ENCODE results near the gene STPG3. TPM values are rescaled to one million over a fixed set of nuclear protein-coding genes. Genes with fewer than 3 reads are reported as not detected.

Gene STPG3
- total RNA-seq, 1 donor from 2014 or later = not detected

GRCh38 chr9:137233143-137233980, 17.7 kb upstream of the STPG3 start:
- no peaks in the 10 kb centered on the region for H3K36me3 ChIP-seq (ENCODE audit: control insufficient read depth in 3 of 3, insufficient read depth in 3 of 3, low read length in 3 of 3)
- H3K4me3 ChIP-seq (ENCODE audit: low read length in 3 of 3) = no peak overlapping the region
- H3K27ac ChIP-seq (ENCODE audit: low read depth, low read length) = no peak overlapping the region
- no peaks in the 10 kb centered on the region for H3K9me3 ChIP-seq (ENCODE audit: control insufficient read depth in 3 of 3, low read length in 3 of 3)
- peaks cover 29 to 55% (median 50%) of the 10 kb centered on the region in 3 donors for H3K27me3 ChIP-seq (ENCODE audit: control insufficient read depth in 3 of 3, insufficient read depth in 3 of 3, low read length in 3 of 3)
- peaks cover 24 to 33% (median 29%) of the 10 kb centered on the region in 3 donors for H3K4me1 ChIP-seq (ENCODE audit: control insufficient read depth in 3 of 3, insufficient read depth in 3 of 3, low read length in 3 of 3)
- no peak overlapping the region for H3K9ac ChIP-seq (ENCODE audit: low read depth in 1 of 3, low read length in 3 of 3)

- Histone ChIP-seq H3K9me3 (ENCODE audit: control insufficient read depth in 3 of 3, low read length in 3 of 3) (no peaks in the 10 kb centered on the region), H3K36me3 (ENCODE audit: control insufficient read depth in 3 of 3, insufficient read depth in 3 of 3, low read length in 3 of 3) (no peaks in the 10 kb centered on the region), H3K9ac (ENCODE audit: low read depth in 1 of 3, low read length in 3 of 3) (no peak overlapping the region), H3K4me1 (ENCODE audit: control insufficient read depth in 3 of 3, insufficient read depth in 3 of 3, low read length in 3 of 3) (peaks cover 32 to 41% (median 37%) of the 10 kb centered on the region in 3 donors), H3K27ac (ENCODE audit: low read depth, low read length) (no peak overlapping the region), H3K27me3 (ENCODE audit: control insufficient read depth in 3 of 3, insufficient read depth in 3 of 3, low read length in 3 of 3) (peaks cover 22 to 47% (median 42%) of the 10 kb centered on the region in 3 donors), H3K4me3 (ENCODE audit: low read length in 3 of 3) (no peak overlapping the region)
Measured at GRCh38 chr9:137234055-137234697, 16.9 kb upstream of the STPG3 start.

- H3K27me3 ChIP-seq (ENCODE audit: control insufficient read depth in 3 of 3, insufficient read depth in 3 of 3, low read length in 3 of 3) = peaks cover 15 to 42% (median 37%) of the 10 kb centered on the region in 3 donors
- H3K27ac ChIP-seq (ENCODE audit: low read depth, low read length) = no peak overlapping the region
Measured at GRCh38 chr9:137234758-137235423, 16.2 kb upstream of the STPG3 start.

GRCh38 chr9:137235424-137236237, 15.5 kb upstream of the STPG3 start:
- H3K4me1 ChIP-seq (ENCODE audit: control insufficient read depth in 3 of 3, insufficient read depth in 3 of 3, low read length in 3 of 3) = peaks cover 36 to 45% (median 42%) of the 10 kb centered on the region in 3 donors
- H3K36me3 ChIP-seq (ENCODE audit: control insufficient read depth in 3 of 3, insufficient read depth in 3 of 3, low read length in 3 of 3) = no peaks in the 10 kb centered on the region
- peaks cover 7 to 35% (median 30%) of the 10 kb centered on the region in 3 donors for H3K27me3 ChIP-seq (ENCODE audit: control insufficient read depth in 3 of 3, insufficient read depth in 3 of 3, low read length in 3 of 3)
- peak overlapping the region in 2 of 3 donors; percentile 56 to 61 for H3K4me3 ChIP-seq (ENCODE audit: low read length in 3 of 3)
- no peaks in the 10 kb centered on the region for H3K9me3 ChIP-seq (ENCODE audit: control insufficient read depth in 3 of 3, low read length in 3 of 3)
- peak overlapping the region; percentile 33 to 74 (median 64) for H3K9ac ChIP-seq (ENCODE audit: low read depth in 1 of 3, low read length in 3 of 3)
- no peak overlapping the region for H3K27ac ChIP-seq (ENCODE audit: low read depth, low read length)

More at GRCh38 chr9:137234758-137235423, 16.2 kb upstream of the STPG3 start:
- Histone ChIP-seq H3K36me3 (ENCODE audit: control insufficient read depth in 3 of 3, insufficient read depth in 3 of 3, low read length in 3 of 3) (no peaks in the 10 kb centered on the region), H3K4me3 (ENCODE audit: low read length in 3 of 3) (no peak overlapping the region), H3K9me3 (ENCODE audit: control insufficient read depth in 3 of 3, low read length in 3 of 3) (no peaks in the 10 kb centered on the region), H3K9ac (ENCODE audit: low read depth in 1 of 3, low read length in 3 of 3) (no peak overlapping the region), H3K4me1 (ENCODE audit: control insufficient read depth in 3 of 3, insufficient read depth in 3 of 3, low read length in 3 of 3) (peaks cover 33 to 45% (median 40%) of the 10 kb centered on the region in 3 donors)

- no peaks in the 10 kb centered on the region for H3K36me3 ChIP-seq (ENCODE audit: control insufficient read depth in 3 of 3, insufficient read depth in 3 of 3, low read length in 3 of 3)
- peak overlapping the region; percentile 81 for H3K27ac ChIP-seq (ENCODE audit: low read depth, low read length)
- H3K9me3 ChIP-seq (ENCODE audit: control insufficient read depth in 3 of 3, low read length in 3 of 3) = no peaks in the 10 kb centered on the region
- peak overlapping the region; percentile 64 to 74 (median 68) for H3K9ac ChIP-seq (ENCODE audit: low read depth in 1 of 3, low read length in 3 of 3)
- peak overlapping the region; percentile 48 to 64 (median 61) for H3K4me3 ChIP-seq (ENCODE audit: low read length in 3 of 3)
- peaks cover 36 to 45% (median 42%) of the 10 kb centered on the region in 3 donors for H3K4me1 ChIP-seq (ENCODE audit: control insufficient read depth in 3 of 3, insufficient read depth in 3 of 3, low read length in 3 of 3)
- H3K27me3 ChIP-seq (ENCODE audit: control insufficient read depth in 3 of 3, insufficient read depth in 3 of 3, low read length in 3 of 3) = peaks cover 1 to 27% (median 22%) of the 10 kb centered on the region in 3 donors
Measured at GRCh38 chr9:137236238-137236935, 14.7 kb upstream of the STPG3 start.

- peak overlapping the region; percentile 48 to 64 (median 61) for H3K4me3 ChIP-seq (ENCODE audit: low read length in 3 of 3)
- peaks cover 0 to 21% (median 16%) of the 10 kb centered on the region in 3 donors for H3K27me3 ChIP-seq (ENCODE audit: control insufficient read depth in 3 of 3, insufficient read depth in 3 of 3, low read length in 3 of 3)
- peaks cover under 1 to 4% (median 1%) of the 10 kb centered on the region in 3 donors for H3K36me3 ChIP-seq (ENCODE audit: control insufficient read depth in 3 of 3, insufficient read depth in 3 of 3, low read length in 3 of 3)
- peak overlapping the region; percentile 64 to 74 (median 68) for H3K9ac ChIP-seq (ENCODE audit: low read depth in 1 of 3, low read length in 3 of 3)
- H3K9me3 ChIP-seq (ENCODE audit: control insufficient read depth in 3 of 3, low read length in 3 of 3) = no peaks in the 10 kb centered on the region
- peak overlapping the region; percentile 81 for H3K27ac ChIP-seq (ENCODE audit: low read depth, low read length)
- H3K4me1 ChIP-seq (ENCODE audit: control insufficient read depth in 3 of 3, insufficient read depth in 3 of 3, low read length in 3 of 3) = peaks cover 37 to 47% (median 43%) of the 10 kb centered on the region in 3 donors
Measured at GRCh38 chr9:137236936-137237421, 14.1 kb upstream of the STPG3 start.

- Histone ChIP-seq H3K27me3 (ENCODE audit: control insufficient read depth in 3 of 3, insufficient read depth in 3 of 3, low read length in 3 of 3) (peaks cover 0 to 17% (median 9%) of the 10 kb centered on the region in 3 donors), H3K9ac (ENCODE audit: low read depth in 1 of 3, low read length in 3 of 3) (peak overlapping the region; percentile 64 to 74 (median 68)), H3K36me3 (ENCODE audit: control insufficient read depth in 3 of 3, insufficient read depth in 3 of 3, low read length in 3 of 3) (peaks cover 10 to 14% (median 12%) of the 10 kb centered on the region in 3 donors), H3K4me1 (ENCODE audit: control insufficient read depth in 3 of 3, insufficient read depth in 3 of 3, low read length in 3 of 3) (peaks cover 47 to 58% (median 52%) of the 10 kb centered on the region in 3 donors), H3K4me3 (ENCODE audit: low read length in 3 of 3) (peak overlapping the region in 1 of 3 donors; percentile 43), H3K27ac (ENCODE audit: low read depth, low read length) (peak overlapping the region; percentile 81), H3K9me3 (ENCODE audit: control insufficient read depth in 3 of 3, low read length in 3 of 3) (no peaks in the 10 kb centered on the region)
Measured at GRCh38 chr9:137237759-137238726, 13.0 kb upstream of the STPG3 start.
